Measurements from ENCODE around the gene SREBF2. TPM values are rescaled to one million over a fixed set of nuclear protein-coding genes. Genes with fewer than 3 reads are reported as not detected.
A peak's percentile ranks its signal among the peaks of the same experiment; 100 is the strongest.

The SREBF2 gene
- total RNA-seq, 2 donors from 2014 or later, result 127 to 131 TPM

DNA sequence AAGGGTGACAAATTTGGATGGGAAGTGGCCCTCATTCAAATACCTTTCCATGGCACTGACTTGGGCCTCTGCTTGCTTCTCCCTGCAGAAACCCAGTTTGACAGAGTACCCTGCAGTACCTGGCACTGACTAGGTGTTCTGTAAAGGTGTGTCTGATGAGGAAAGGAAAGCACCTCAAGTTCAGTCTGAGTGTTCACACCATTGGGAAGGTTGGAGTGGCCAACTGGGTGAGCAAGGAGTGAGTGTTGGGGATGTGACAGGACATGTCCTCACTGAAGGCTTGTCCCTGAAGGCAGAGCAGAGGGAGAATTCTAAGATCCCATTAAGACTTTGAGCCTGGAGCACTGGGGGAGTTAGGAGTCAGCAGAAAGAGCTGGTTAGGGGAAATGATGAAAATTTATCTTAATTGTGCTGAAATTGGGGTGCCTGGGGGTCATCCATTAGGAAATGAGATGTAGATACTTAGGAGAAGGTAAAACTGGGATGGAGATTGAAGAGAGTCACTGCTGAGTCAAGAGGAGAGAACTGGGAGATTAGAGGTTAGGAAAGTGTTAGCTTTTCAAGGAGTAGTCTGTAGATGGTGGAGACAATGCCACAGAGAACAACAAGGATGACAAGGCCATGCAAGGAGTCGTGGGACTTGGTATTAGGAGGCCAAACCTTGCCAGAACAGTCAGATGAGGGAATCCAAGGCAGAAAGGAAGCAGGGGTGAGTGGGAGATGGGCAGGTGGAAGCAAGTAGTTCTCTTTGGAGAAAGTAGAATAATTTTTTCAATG, 6.1 kb downstream of the SREBF2 start:
- DNase-seq (no peak), ATAC-seq (replicated peaks in 1 of 2) (no peak)
- Mint-ChIP-seq H3K27ac (peak overlapping the region; percentile 41), H3K27me3 (ENCODE audit: low read depth) (no peaks in the 10 kb centered on the region), H3K36me3 (ENCODE audit: insufficient read depth in 2 of 2) (peaks cover 19 to 24% of the 10 kb centered on the region in 2 donors), H3K9me3 (no peaks in the 10 kb centered on the region), H3K4me3 (peak overlapping the region; percentile 1 to 5), H3K4me1 (ENCODE audit: low read depth) (peaks cover 80% of the 10 kb centered on the region)

DNA sequence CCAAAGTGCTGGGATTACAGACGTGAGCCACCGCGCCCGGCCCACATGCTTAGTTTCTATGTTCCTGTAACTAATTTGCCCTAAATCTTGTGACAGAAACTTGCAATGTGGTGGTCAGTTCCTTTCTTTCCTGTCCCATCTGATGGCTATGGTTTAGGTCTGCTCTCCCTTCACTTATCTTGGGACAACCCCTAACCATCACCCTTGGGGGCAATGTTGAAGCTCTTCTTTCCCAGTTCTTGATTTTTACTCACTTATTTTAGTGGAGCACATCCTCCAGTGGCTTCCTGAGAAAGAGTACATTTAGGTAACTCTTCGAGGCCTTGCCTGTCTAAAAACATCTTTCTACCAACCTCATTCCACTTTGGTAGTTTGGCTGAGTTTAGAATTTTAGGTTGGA, 7.3 kb downstream of the SREBF2 start:
- H3K27me3 Mint-ChIP-seq (ENCODE audit: low read depth), result no peaks in the 10 kb centered on the region
- no peak for DNase-seq
- H3K36me3 Mint-ChIP-seq (ENCODE audit: insufficient read depth in 2 of 2), result peaks cover 17 to 24% of the 10 kb centered on the region in 2 donors
- no peak overlapping the region for H3K4me3 Mint-ChIP-seq
- H3K27ac Mint-ChIP-seq, result peak overlapping the region; percentile 45
- ATAC-seq (replicated peaks in 1 of 2), result no peak
- peaks cover 83% of the 10 kb centered on the region for H3K4me1 Mint-ChIP-seq (ENCODE audit: low read depth)
- H3K9me3 Mint-ChIP-seq, result no peaks in the 10 kb centered on the region

DNA sequence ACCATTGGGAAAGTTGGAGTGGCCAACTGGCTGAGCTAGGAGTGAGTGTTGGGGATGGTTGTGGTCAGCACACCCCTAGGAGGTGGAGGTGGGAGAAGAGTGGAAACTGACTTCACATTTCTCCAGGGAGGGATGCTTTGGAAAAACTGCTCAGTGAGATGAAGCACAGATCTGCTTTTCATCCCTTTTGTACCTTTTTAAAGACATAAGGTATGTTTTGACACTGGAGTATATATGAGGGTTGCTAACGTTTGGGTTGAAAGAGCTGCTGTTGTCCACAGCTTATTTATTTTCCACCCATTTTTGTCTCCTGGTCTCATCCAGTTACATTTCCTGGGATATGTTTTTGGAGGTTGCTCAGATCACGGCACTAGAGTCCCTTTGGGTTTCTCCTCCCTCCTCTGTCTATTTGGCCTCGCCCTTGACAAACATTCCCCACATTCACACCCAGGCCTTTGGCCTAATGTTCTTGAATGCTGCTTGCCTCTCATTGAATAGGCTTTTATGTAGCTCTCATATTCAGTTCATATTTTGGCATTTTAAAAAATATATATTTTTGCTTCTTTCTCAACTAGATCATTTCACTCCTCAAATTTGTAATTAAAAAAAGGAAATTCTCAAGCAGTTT, 8.3 kb downstream of the SREBF2 start:
- H3K36me3 Mint-ChIP-seq (ENCODE audit: insufficient read depth in 2 of 2), result peaks cover 14 to 20% of the 10 kb centered on the region in 2 donors
- H3K9me3 Mint-ChIP-seq, result no peaks in the 10 kb centered on the region
- no peak overlapping the region for H3K27ac Mint-ChIP-seq
- no peaks in the 10 kb centered on the region for H3K27me3 Mint-ChIP-seq (ENCODE audit: low read depth)
- no peak for DNase-seq
- ATAC-seq (replicated peaks in 1 of 2), result no peak
- no peak overlapping the region for H3K4me3 Mint-ChIP-seq
- peaks cover 86% of the 10 kb centered on the region for H3K4me1 Mint-ChIP-seq (ENCODE audit: low read depth)

DNA sequence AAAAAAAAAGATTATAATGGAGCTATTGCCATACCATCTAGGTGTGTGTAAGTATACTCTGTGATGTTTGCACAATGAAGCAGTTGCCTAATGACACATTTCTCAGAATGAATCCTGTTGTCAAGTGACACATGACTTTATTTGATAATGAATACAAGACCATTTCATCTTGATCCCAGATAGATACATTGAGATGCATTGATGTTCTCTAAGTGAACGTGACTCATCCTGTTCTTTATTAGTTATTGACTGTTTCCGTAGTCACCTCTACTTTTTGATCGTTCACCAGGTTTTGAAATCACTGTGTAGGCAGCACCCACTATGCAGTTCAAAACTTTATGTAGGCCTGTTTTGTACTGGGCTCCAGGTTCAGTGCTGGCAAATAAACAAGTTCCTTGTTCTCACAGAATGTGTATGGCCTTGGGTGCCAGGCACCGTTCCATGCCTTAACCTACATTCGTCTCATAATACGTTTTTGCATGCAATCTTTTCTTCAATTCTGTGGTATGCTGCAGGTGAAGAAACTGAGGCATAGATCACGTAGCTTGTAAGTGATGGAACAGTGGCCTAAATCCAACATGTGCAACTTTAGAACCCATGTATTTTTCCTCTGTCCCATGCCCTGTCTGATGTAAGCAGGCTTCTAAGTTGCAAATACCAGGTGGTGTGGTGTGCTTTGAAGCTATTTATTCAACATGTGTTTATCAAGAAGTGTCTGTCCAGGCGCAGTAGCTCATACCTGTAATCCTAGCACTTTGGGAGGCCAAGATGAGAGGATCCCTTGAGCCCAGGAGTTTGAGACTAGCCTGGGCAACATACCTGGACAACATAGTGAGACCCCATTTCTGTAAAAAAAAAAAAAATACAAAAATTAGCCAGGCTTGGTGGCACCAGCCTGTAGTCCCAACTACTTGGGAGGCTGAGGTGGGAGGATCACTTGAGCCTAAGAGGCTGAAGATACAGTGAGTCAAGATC, 10.4 kb downstream of the SREBF2 start:
- H3K4me1 Mint-ChIP-seq (ENCODE audit: low read depth), result peaks cover 82% of the 10 kb centered on the region
- peak; percentile 93 to 94 for ATAC-seq (replicated peaks in 1 of 2)
- DNase-seq, result peak; percentile 34 to 53
- no peaks in the 10 kb centered on the region for H3K27me3 Mint-ChIP-seq (ENCODE audit: low read depth)
- H3K36me3 Mint-ChIP-seq (ENCODE audit: insufficient read depth in 2 of 2), result peaks cover 5 to 9% of the 10 kb centered on the region in 2 donors
- H3K9me3 Mint-ChIP-seq, result no peaks in the 10 kb centered on the region
- H3K27ac Mint-ChIP-seq, result peak overlapping the region; percentile 65
- H3K4me3 Mint-ChIP-seq, result peak overlapping the region; percentile 45 to 49

DNA sequence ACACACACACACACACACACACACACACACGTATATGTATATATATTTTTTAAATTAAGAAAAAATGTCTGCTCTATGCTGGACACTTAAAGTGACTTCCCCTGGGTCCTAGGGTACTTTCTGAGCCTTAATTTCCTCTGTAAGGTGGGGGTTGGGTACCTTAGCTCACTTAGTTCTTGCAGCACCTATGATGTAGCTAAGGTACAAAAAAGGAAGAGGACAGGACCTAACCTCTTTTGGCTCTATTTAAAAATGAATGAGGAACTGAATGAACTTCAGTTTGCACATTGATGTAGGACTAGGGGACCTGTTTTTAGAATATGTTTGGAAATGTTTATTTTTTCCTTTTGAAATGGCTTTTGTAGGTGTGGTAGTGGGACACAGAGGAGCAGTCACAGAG, 11.1 kb downstream of the SREBF2 start:
- no peak for DNase-seq
- no peaks in the 10 kb centered on the region for H3K9me3 Mint-ChIP-seq
- peaks cover 79% of the 10 kb centered on the region for H3K4me1 Mint-ChIP-seq (ENCODE audit: low read depth)
- ATAC-seq (replicated peaks in 1 of 2), result no peak
- peaks cover 5 to 7% of the 10 kb centered on the region in 2 donors for H3K36me3 Mint-ChIP-seq (ENCODE audit: insufficient read depth in 2 of 2)
- H3K27me3 Mint-ChIP-seq (ENCODE audit: low read depth), result no peaks in the 10 kb centered on the region
- H3K4me3 Mint-ChIP-seq, result peak overlapping the region; percentile 6 to 64
- peak overlapping the region; percentile 87 for H3K27ac Mint-ChIP-seq

- no peaks in the 10 kb centered on the region for H3K9me3 Mint-ChIP-seq
- peak overlapping the region; percentile 87 for H3K27ac Mint-ChIP-seq
- peak overlapping the region; percentile 6 to 64 for H3K4me3 Mint-ChIP-seq
- no peaks in the 10 kb centered on the region for H3K27me3 Mint-ChIP-seq (ENCODE audit: low read depth)
- H3K36me3 Mint-ChIP-seq (ENCODE audit: insufficient read depth in 2 of 2), result peaks cover 2 to 10% of the 10 kb centered on the region in 2 donors
- H3K4me1 Mint-ChIP-seq (ENCODE audit: low read depth), result peaks cover 78% of the 10 kb centered on the region
- ATAC-seq (replicated peaks in 1 of 2), result no peak
- no peak for DNase-seq
Observed at GRCh38 chr22:41844513-41844912, 11.6 kb downstream of the SREBF2 start.

GRCh38 chr22:41845380-41846267, 12.7 kb downstream of the SREBF2 start:
- no peak for DNase-seq
- H3K36me3 Mint-ChIP-seq (ENCODE audit: insufficient read depth in 2 of 2), result peaks cover 0 to 10% of the 10 kb centered on the region in 2 donors
- peak overlapping the region; percentile 2 to 33 for H3K4me3 Mint-ChIP-seq
- H3K9me3 Mint-ChIP-seq, result no peaks in the 10 kb centered on the region
- no peak for ATAC-seq (replicated peaks in 1 of 2)
- peaks cover 80% of the 10 kb centered on the region for H3K4me1 Mint-ChIP-seq (ENCODE audit: low read depth)
- peak overlapping the region; percentile 49 for H3K27ac Mint-ChIP-seq
- no peaks in the 10 kb centered on the region for H3K27me3 Mint-ChIP-seq (ENCODE audit: low read depth)

DNA sequence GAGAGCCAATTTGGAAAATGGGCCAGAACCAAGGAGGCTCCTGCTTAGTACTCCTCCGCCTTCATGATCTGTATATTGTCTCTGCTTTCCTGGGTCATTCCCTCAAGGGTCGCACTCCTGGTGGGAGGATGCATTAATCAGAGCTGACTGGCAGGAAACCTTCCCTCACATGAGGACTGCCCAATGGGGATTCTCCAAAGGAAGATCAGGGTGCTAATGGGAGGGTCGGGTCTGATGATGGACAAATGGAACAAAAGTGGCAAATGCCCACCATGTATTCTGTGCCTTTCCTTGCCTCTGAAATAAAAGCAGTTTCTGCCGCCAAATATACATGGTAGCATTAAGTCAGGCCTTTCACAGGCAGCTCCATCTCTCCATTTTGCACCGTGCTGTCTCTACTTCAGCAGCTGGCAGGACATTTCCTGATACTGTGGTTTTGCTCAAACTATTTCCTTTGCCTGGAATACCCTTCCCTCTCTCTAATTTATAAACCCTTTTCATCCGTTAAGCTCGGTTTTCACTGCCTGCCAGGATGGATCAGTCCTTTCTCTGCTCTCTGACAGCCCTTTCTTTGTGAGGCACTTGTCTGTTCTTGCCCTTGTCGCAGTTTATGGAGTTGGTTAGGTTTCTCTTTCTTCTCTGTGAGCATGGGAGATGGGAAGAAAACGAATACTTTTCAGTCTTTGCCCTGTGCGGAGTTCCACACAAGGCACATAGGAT, 13.5 kb downstream of the SREBF2 start:
- Mint-ChIP-seq H3K27me3 (ENCODE audit: low read depth) (no peaks in the 10 kb centered on the region), H3K36me3 (ENCODE audit: insufficient read depth in 2 of 2) (peaks cover 0 to 10% of the 10 kb centered on the region in 2 donors), H3K4me3 (peak overlapping the region; percentile 7 to 37), H3K4me1 (ENCODE audit: low read depth) (peaks cover 77% of the 10 kb centered on the region), H3K9me3 (no peaks in the 10 kb centered on the region), H3K27ac (peak overlapping the region; percentile 58)
- ATAC-seq (replicated peaks in 1 of 2), result no peak
- no peak for DNase-seq

DNA sequence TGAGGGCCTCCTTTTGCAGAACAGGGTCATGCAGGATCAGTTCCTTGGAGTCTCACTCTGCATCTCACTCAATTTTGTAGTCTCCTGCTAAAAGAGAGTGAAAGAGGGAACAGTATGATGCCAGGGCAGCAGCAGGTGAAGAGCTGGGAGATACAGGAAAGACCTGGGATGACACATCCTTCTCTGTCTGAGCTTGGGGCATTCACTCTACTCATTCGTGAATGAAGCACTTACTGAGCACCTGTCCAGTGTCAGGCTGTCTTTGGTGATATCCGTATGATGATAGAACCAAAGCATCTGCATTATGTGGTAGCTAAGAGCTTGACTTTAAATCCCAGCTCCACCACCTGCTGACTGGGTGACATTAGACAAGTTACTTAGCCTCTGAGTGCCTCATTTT, 14.4 kb downstream of the SREBF2 start:
- H3K4me3 Mint-ChIP-seq, result peak overlapping the region; percentile 2 to 37
- H3K27ac Mint-ChIP-seq, result peak overlapping the region; percentile 58
- no peak for DNase-seq
- H3K36me3 Mint-ChIP-seq (ENCODE audit: insufficient read depth in 2 of 2), result peaks cover 0 to 11% of the 10 kb centered on the region in 2 donors
- H3K27me3 Mint-ChIP-seq (ENCODE audit: low read depth), result no peaks in the 10 kb centered on the region
- peaks cover 82% of the 10 kb centered on the region for H3K4me1 Mint-ChIP-seq (ENCODE audit: low read depth)
- H3K9me3 Mint-ChIP-seq, result no peaks in the 10 kb centered on the region
- ATAC-seq (replicated peaks in 1 of 2), result no peak

DNA sequence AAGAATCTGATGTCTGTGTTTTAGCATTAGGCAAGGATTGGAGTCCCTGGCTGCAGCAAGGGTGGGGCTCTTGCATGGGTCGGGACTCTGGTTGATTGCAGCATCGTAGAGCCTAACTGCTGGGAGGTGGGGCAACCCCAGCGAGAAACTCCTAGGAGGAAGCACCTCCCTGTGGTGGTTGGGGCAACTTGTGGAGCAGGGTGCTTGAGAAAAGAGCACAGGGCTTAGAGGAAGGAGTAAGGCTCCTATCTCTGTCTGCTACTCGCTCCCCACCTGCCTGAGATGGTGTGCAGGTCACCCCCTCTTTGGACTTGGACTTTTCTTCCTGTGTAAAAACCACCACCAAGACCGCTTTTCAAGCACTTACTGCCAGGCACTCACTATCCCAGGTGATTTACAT, 15.6 kb downstream of the SREBF2 start:
- H3K27me3 Mint-ChIP-seq (ENCODE audit: low read depth), result no peaks in the 10 kb centered on the region
- no peaks in the 10 kb centered on the region for H3K9me3 Mint-ChIP-seq
- no peak overlapping the region for H3K4me3 Mint-ChIP-seq
- H3K4me1 Mint-ChIP-seq (ENCODE audit: low read depth), result peaks cover 82% of the 10 kb centered on the region
- peaks cover 3 to 11% of the 10 kb centered on the region in 2 donors for H3K36me3 Mint-ChIP-seq (ENCODE audit: insufficient read depth in 2 of 2)
- ATAC-seq (replicated peaks in 1 of 2) (no peak), DNase-seq (no peak)
- no peak overlapping the region for H3K27ac Mint-ChIP-seq

GRCh38 chr22:41856469-41856868, 23.6 kb downstream of the SREBF2 start:
- no peak for ATAC-seq (replicated peaks in 1 of 2)
- peaks cover 4 to 12% of the 10 kb centered on the region in 2 donors for H3K36me3 Mint-ChIP-seq (ENCODE audit: insufficient read depth in 2 of 2)
- peak overlapping the region; percentile 47 to 51 for H3K4me3 Mint-ChIP-seq
- H3K9me3 Mint-ChIP-seq, result no peaks in the 10 kb centered on the region
- peaks cover 95% of the 10 kb centered on the region for H3K4me1 Mint-ChIP-seq (ENCODE audit: low read depth)
- peak overlapping the region; percentile 93 for H3K27ac Mint-ChIP-seq
- H3K27me3 Mint-ChIP-seq (ENCODE audit: low read depth), result no peaks in the 10 kb centered on the region
- no peak for DNase-seq
